Fibroblast of lung (primary cell): ENCODE data around the gene STRIP2. TPM values are rescaled to one million over a fixed set of nuclear protein-coding genes. Genes with fewer than 3 reads are reported as not detected.
"Not testable (repeated sequence)": the region's sequence is repeated elsewhere in the genome, so short reads cannot be mapped to it uniquely, and the experiment has no call there.

ENCODE experiments used
- DNase-seq, 2 donors: peaks; one replicate each; pipeline versions ENCODE4 v3.0.0 to v3.0.0-alpha.2; 2010; ENCODE audit warnings: low read depth in 2 of 2
- H2AFZ ChIP-seq: 2 replicates; pipeline ENCODE4 v1.5.1; 2012; ENCODE audit warnings: low read length, control low read depth, inconsistent platforms
- H3K27ac ChIP-seq: 2 replicates; pipeline ENCODE4 v1.5.1; 2011; ENCODE audit warnings: low read length, control low read depth; ENCODE audit not compliant: insufficient read depth
- H3K27me3 ChIP-seq: 2 replicates; pipeline ENCODE4 v1.5.1; 2011; ENCODE audit warnings: mild to moderate bottlenecking, low read length; ENCODE audit not compliant: control insufficient read depth, insufficient read depth
- H3K36me3 ChIP-seq: 2 replicates; pipeline ENCODE4 v1.5.1; 2011; ENCODE audit warnings: low read length; ENCODE audit not compliant: control insufficient read depth, insufficient read depth
- H3K4me1 ChIP-seq: 2 replicates; pipeline ENCODE4 v1.5.1; 2011; ENCODE audit warnings: low read length; ENCODE audit not compliant: control insufficient read depth, insufficient read depth; ENCODE audit errors: extremely low read depth
- H3K4me2 ChIP-seq: 2 replicates; pipeline ENCODE4 v1.5.1; 2011; ENCODE audit warnings: low read length, control low read depth; ENCODE audit not compliant: insufficient read depth; ENCODE audit errors: extremely low read depth
- H3K4me3 ChIP-seq, 4 experiments: fragments of 200-600 bp in 1 of 4; sonication (generic) in 1 of 4; replicated peaks in 1 of 4; 2 replicates each; pipeline ENCODE4 v1.5.1; 2011 to 2016; ENCODE audit warnings: low read length in 4 of 4, low read depth in 3 of 4, mild to moderate bottlenecking in 3 of 4, control low read depth in 2 of 4, inconsistent platforms in 1 of 4, mixed read lengths in 1 of 4; ENCODE audit not compliant: insufficient read depth in 1 of 4; ENCODE audit errors: control extremely low read depth in 1 of 4
- H3K79me2 ChIP-seq: 2 replicates; pipeline ENCODE4 v1.5.1; 2012; ENCODE audit warnings: mild to moderate bottlenecking, low read length, inconsistent platforms; ENCODE audit not compliant: control insufficient read depth, insufficient read depth
- H3K9ac ChIP-seq: 2 replicates; pipeline ENCODE4 v1.5.1; 2011; ENCODE audit warnings: mild to moderate bottlenecking, low read length, control low read depth; ENCODE audit not compliant: insufficient read depth
- H3K9me3 ChIP-seq: 2 replicates; pipeline ENCODE4 v1.5.1; 2012; ENCODE audit warnings: low read depth, low read length; ENCODE audit not compliant: control insufficient read depth, insufficient read depth
- H4K20me1 ChIP-seq: 2 replicates; pipeline ENCODE4 v1.5.1; 2011; ENCODE audit warnings: low read length; ENCODE audit not compliant: control insufficient read depth, insufficient read depth; ENCODE audit errors: extremely low read depth
- EZH2 ChIP-seq: IDR thresholded peaks from 2 replicates; pipeline ENCODE4 v1.5.1; 2012; ENCODE audit warnings: low read length, control low read depth, mild to moderate bottlenecking; ENCODE audit errors: missing control alignments
- polyA plus RNA-seq, 2 donors: library from polyadenylated mRNA; depleted of rRNA in 1 of 2; stranded (reverse) in 1 of 2; unstranded in 1 of 2; fragments of >200 nt; gene quantifications; 2 replicates each; pipeline ENCODE4 v1.2.1, GENCODE V29; 2011 to 2012; ENCODE audit warnings: missing spikeins in 1 of 2
- total RNA-seq: library from RNA; depleted of rRNA; stranded (reverse); fragments of >200 nt; gene quantifications from 2 replicates; pipeline ENCODE4 v1.2.1, GENCODE V29; 2014
- TF ChIP-seq, protein P1 (sequence below), 2 donors: IDR thresholded peaks in 1 of 2; conservative IDR thresholded peaks in 1 of 2; 1 replicate in 1 of 2; 2 replicates in 1 of 2; pipeline ENCODE4 v1.5.1; 2011 to 2012; ENCODE audit warnings: low read length in 2 of 2, control low read depth in 1 of 2, inconsistent platforms in 1 of 2, low read depth in 1 of 2, mild to moderate bottlenecking in 1 of 2

Gene STRIP2
- total and polyA plus RNA-seq, 2 donors (not counting 1 experiment from before 2014, with no cell fraction given) = 1.9 to 10.9 TPM

DNA sequence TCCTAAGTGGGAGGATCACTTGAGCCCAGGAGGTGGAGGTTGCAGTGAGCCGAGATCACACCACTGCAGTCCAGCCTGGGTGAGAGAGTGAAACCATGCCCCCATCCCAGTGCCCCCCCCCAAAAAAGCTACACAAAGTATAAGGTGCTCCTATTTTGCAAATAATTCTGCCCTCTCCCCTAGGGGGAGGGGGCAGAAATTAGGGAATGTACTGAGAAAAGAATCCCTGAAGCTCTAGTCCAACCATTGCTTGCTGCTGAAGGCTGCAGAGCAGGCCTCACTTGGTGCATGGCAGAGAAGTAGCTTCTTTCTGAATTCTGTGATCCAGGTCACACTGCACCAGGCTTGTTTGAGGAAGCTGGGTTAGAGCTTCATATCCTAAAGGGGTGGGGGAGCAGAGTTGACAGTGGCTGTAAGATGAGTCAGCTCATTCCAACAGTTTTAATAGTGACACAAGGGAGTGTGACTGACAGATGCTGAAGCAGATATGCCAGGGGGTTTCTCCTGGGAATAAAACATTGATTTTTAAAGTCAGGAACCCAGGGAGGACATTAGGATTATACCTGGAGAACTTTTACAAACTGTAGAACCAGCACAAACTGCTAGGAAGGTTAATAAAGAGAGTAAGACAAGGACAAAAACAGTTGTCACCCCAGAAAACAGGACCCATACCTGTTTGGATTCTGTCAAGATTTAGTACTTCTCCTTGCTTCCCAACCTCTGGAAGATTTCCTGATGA, 32.8 kb upstream of the STRIP2 start:
- no peak overlapping the region for H3K4me3 ChIP-seq
- H3K79me2 ChIP-seq = no peaks in the 10 kb centered on the region
- H3K9ac ChIP-seq = no peak overlapping the region
- peaks cover 4% of the 10 kb centered on the region for H3K4me1 ChIP-seq
- peak; percentile 3 to 4 for DNase-seq
- no peaks in the 10 kb centered on the region for H4K20me1 ChIP-seq
- no peak overlapping the region for H2AFZ ChIP-seq
- H3K36me3 ChIP-seq = no peaks in the 10 kb centered on the region
- H3K27ac ChIP-seq = no peak overlapping the region
- no peak overlapping the region for H3K4me2 ChIP-seq
- TF ChIP-seq, protein P1, sequence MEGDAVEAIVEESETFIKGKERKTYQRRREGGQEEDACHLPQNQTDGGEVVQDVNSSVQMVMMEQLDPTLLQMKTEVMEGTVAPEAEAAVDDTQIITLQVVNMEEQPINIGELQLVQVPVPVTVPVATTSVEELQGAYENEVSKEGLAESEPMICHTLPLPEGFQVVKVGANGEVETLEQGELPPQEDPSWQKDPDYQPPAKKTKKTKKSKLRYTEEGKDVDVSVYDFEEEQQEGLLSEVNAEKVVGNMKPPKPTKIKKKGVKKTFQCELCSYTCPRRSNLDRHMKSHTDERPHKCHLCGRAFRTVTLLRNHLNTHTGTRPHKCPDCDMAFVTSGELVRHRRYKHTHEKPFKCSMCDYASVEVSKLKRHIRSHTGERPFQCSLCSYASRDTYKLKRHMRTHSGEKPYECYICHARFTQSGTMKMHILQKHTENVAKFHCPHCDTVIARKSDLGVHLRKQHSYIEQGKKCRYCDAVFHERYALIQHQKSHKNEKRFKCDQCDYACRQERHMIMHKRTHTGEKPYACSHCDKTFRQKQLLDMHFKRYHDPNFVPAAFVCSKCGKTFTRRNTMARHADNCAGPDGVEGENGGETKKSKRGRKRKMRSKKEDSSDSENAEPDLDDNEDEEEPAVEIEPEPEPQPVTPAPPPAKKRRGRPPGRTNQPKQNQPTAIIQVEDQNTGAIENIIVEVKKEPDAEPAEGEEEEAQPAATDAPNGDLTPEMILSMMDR (conservative IDR thresholded peaks at IDR 0.05 in 1 of 2, IDR thresholded peaks at IDR 0.05 in 1 of 2; ENCODE audit: low read depth in 1 of 2, low read length in 2 of 2) = no peak
- TF ChIP-seq EZH2 = no peak
- no peaks in the 10 kb centered on the region for H3K9me3 ChIP-seq
- no peaks in the 10 kb centered on the region for H3K27me3 ChIP-seq

DNA sequence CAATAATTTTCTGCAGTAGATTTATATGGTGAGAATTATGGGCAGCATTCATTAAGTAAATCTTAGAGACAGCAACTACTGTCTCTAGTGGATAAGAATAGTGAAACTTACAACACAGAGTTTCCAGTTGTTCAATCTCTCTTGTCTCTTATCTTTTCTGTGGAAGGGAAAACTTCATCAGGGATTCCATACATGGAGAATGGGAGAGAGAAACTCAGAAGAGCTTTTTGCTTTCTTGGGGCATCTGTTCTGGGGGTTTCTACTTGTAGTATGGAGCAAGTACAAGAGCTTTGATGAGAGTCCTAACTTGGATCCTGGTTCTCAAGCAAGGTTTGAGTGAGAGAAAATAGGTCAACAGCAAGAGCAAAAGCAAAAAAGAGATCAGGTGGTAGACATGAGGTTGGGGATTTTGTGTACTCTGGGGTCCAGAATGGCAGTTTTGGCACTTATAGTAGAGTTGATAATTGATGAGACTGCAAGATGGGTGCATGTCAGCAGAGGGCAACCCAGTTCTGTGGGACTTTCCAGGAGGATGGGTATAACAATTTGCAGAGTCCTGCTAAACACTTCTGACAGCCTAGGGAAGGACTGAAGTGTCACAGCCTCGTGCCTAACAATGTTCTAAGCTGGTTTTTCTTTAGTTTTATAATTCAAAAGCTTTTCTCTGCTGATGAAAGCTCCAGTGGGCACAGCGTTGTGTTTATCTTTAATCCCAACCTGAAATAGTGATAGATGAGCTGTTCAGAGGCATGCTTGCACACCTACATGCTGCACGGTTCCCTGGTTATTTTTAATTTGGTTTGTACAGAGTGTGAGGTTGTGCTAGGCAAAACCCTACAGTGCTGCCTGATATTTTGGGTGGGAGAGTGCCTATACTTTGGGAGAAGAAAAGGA, 32.0 kb upstream of the STRIP2 start:
- H3K27ac ChIP-seq = no peak overlapping the region
- H3K9me3 ChIP-seq = no peaks in the 10 kb centered on the region
- H3K4me3 ChIP-seq = no peak overlapping the region
- H3K36me3 ChIP-seq = no peaks in the 10 kb centered on the region
- no peak overlapping the region for H2AFZ ChIP-seq
- no peaks in the 10 kb centered on the region for H3K27me3 ChIP-seq
- H3K4me1 ChIP-seq = peaks cover 4% of the 10 kb centered on the region
- no peak for DNase-seq
- no peaks in the 10 kb centered on the region for H3K79me2 ChIP-seq
- H3K9ac ChIP-seq = no peak overlapping the region
- no peak for TF ChIP-seq EZH2
- TF ChIP-seq, protein P1 (conservative IDR thresholded peaks at IDR 0.05 in 1 of 2, IDR thresholded peaks at IDR 0.05 in 1 of 2; ENCODE audit: low read depth in 1 of 2, low read length in 2 of 2) = no peak
- H3K4me2 ChIP-seq = no peak overlapping the region
- no peaks in the 10 kb centered on the region for H4K20me1 ChIP-seq

DNA sequence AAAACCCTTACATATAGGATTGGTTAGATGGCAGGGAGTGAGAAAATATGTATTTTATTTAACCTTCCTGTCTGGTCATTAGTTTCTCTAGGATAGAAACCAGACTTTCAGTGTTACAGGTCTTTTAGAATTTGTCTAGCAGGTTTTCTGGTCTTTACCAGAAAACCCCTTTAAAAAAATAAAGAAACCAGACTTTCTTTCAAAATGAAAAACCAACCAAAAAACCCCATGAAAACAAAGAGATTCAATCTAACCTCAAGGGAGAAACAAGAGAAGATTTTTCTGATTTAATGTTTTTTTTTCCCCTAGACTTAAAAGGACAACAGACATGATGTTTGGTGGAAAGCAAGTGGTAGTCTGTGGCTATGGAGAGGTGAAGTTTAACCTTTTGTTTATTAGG, 28.7 kb upstream of the STRIP2 start:
- no peaks in the 10 kb centered on the region for H3K79me2 ChIP-seq
- H3K27me3 ChIP-seq = no peaks in the 10 kb centered on the region
- no peaks in the 10 kb centered on the region for H3K36me3 ChIP-seq
- no peaks in the 10 kb centered on the region for H4K20me1 ChIP-seq
- H3K9ac ChIP-seq = no peak overlapping the region
- no peak for DNase-seq
- no peak overlapping the region for H3K4me2 ChIP-seq
- TF ChIP-seq, protein P1 (conservative IDR thresholded peaks at IDR 0.05 in 1 of 2, IDR thresholded peaks at IDR 0.05 in 1 of 2; ENCODE audit: low read depth in 1 of 2, low read length in 2 of 2) = no peak
- no peak for TF ChIP-seq EZH2
- H2AFZ ChIP-seq = no peak overlapping the region
- no peak overlapping the region for H3K4me3 ChIP-seq
- H3K27ac ChIP-seq = no peak overlapping the region
- no peaks in the 10 kb centered on the region for H3K9me3 ChIP-seq
- H3K4me1 ChIP-seq = peaks cover 4% of the 10 kb centered on the region

DNA sequence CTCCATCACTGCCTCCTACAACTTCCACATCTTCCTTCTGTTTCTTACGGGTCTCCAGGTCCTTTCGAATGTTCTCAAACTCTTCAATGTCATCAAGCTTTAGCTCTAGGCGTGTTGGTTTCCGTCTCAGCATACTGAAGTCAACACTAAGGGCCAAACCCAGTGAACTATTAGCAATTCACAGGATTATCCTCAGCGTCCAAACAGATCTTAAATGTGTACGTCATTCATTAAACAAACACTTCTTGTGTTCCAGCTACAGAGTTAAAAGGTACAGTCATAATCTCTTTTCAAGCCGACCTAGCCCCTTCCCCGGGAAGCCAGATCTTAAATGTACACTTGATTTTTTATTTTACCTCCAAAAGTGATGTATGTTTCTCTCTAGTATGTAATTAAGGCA, 24.0 kb upstream of the STRIP2 start:
- not testable (repeated sequence) for H2AFZ ChIP-seq, H3K4me1 ChIP-seq, H3K4me3 ChIP-seq, H3K27me3 ChIP-seq, H3K27ac ChIP-seq, H3K36me3 ChIP-seq, H3K79me2 ChIP-seq, H4K20me1 ChIP-seq, H3K4me2 ChIP-seq, H3K9ac ChIP-seq, H3K9me3 ChIP-seq, DNase-seq
